B cell (primary cell): Measurements from ENCODE around the gene DVL1.

ENCODE experiments used
- EZH2 ChIP-seq: IDR thresholded peaks from 2 replicates; pipeline ENCODE4 v1.6.1; 2012; ENCODE audit warnings: borderline replicate concordance, low read depth, mild to moderate bottlenecking, moderate library complexity, low read length; ENCODE audit not compliant: insufficient read depth, poor library complexity, severe bottlenecking
- TF ChIP-seq, protein P1 (sequence below): fragments of 200-600 bp; IDR thresholded peaks from one replicate; pipeline ENCODE4 v1.8.0; 2022; ENCODE audit warnings: antibody characterized with exemption, mild to moderate bottlenecking

DNA sequence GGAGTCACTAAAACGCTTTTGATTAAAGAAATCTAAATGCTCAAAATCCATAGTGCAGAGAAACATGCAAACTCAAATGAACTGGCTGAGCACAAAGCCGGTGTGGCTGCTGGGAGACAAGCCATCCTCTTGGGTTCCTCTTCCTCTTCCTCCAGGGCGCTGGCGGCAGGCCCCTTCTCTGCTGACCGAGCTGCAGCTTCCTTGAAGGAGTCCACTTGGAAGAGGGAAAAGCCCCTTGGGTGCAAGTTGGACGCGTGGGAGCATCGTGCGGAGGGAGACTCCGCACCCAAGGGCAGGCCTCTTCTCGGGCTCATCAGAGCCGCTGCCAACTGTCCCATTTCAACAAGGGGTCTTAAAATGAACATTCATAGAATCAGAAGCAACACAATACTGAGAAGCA is 42.0 kb upstream of the DVL1 start:
- TF ChIP-seq, protein P1, sequence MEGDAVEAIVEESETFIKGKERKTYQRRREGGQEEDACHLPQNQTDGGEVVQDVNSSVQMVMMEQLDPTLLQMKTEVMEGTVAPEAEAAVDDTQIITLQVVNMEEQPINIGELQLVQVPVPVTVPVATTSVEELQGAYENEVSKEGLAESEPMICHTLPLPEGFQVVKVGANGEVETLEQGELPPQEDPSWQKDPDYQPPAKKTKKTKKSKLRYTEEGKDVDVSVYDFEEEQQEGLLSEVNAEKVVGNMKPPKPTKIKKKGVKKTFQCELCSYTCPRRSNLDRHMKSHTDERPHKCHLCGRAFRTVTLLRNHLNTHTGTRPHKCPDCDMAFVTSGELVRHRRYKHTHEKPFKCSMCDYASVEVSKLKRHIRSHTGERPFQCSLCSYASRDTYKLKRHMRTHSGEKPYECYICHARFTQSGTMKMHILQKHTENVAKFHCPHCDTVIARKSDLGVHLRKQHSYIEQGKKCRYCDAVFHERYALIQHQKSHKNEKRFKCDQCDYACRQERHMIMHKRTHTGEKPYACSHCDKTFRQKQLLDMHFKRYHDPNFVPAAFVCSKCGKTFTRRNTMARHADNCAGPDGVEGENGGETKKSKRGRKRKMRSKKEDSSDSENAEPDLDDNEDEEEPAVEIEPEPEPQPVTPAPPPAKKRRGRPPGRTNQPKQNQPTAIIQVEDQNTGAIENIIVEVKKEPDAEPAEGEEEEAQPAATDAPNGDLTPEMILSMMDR = no peak
- no peak for TF ChIP-seq EZH2
